ENCODE measurements around the gene ARHGAP12. TPM values are rescaled to one million over a fixed set of nuclear protein-coding genes. Genes with fewer than 3 reads are reported as not detected.

Gene ARHGAP12
- polyA plus RNA-seq, 4 donors = 15.9 to 53.9 (median 32.9) TPM

DNA sequence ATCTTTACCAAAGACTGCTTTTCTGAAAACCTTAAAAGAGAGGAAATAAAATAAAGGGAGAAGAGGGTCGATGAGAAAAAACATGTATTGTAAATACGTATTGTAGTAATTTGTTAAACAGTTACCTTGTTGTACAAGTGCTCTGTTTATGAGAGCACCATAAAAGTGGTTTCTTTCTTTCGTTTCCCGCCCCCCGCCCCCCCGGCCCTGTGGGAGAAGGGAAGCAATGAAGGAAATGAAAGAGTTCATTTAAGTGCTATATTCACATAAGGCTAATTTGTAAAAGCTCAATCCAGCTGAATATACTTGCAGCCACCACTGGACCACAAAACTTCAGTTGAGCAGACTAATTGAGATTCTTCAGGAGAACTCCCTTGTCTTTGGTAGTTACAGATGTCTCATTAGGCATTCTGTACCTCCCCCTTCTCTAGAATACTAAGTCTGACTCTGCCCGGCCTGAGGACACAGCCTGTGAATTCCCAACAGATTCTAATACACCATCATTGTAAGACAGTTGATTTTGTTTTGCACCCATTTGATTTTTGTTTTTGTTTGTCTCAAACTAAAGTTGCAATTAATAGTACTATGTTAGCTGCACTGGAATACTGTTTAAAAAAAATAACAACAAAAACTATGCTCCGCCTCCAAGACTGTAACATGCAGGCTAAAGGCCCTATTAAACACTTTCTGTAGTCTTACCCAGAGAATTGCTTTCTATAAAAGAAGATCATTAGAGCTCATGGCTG lies 124.9 kb downstream of the ARHGAP12 start:
- no peaks in the 10 kb centered on the region for H3K9me3 ChIP-seq (ENCODE audit: control insufficient read depth in 2 of 2, insufficient read depth in 1 of 2, low read depth in 1 of 2, low read length in 1 of 2)
- no peak overlapping the region for H3K4me3 ChIP-seq (ENCODE audit: low read depth in 1 of 3, low read length in 3 of 3)
- DNase-seq = peak in 1 of 2 donors; percentile 21
- 31 to 62% (median 49%) methylated on average over 8 of the region's 8 CpGs for WGBS, 3 donors
- no peaks in the 10 kb centered on the region for H3K4me1 ChIP-seq (ENCODE audit: control insufficient read depth in 3 of 3, insufficient read depth in 2 of 3, low read depth in 1 of 3, low read length in 2 of 3)
- no peaks in the 10 kb centered on the region for H3K27me3 ChIP-seq (ENCODE audit: control insufficient read depth in 3 of 3, insufficient read depth in 3 of 3, low read length in 3 of 3)
- peaks cover 0 to 3% (median 0%) of the 10 kb centered on the region in 3 donors for H3K36me3 ChIP-seq (ENCODE audit: control insufficient read depth in 3 of 3, insufficient read depth in 2 of 3, low read depth in 1 of 3, low read length in 3 of 3)
- no peak overlapping the region for H3K27ac ChIP-seq (ENCODE audit: low read depth in 1 of 3, low read length in 2 of 3)
- no peak for FAIRE-seq

DNA sequence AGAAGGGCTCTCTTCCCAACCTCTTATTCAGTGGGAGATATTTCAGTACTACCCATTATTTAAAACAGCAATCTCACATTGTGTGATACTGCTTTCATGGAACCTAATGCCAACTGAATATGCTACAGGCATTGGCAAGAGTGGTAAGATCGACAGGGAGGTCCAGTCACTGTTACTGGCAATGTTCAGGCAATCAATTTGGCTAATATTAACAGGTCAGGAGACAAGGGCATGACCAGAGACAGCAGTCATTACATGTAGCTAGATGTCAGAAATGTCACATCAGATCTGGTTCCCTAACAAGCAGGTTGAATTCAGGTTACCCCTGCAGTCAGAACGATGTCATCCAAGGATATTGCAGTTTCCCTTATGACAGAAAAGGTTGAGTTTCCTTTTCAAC lies 129.4 kb downstream of the ARHGAP12 start:
- Histone ChIP-seq H3K27me3 (ENCODE audit: control insufficient read depth in 3 of 3, insufficient read depth in 3 of 3, low read length in 3 of 3) (no peaks in the 10 kb centered on the region), H3K36me3 (ENCODE audit: control insufficient read depth in 3 of 3, insufficient read depth in 2 of 3, low read depth in 1 of 3, low read length in 3 of 3) (no peaks in the 10 kb centered on the region), H3K4me1 (ENCODE audit: control insufficient read depth in 3 of 3, insufficient read depth in 2 of 3, low read depth in 1 of 3, low read length in 2 of 3) (no peaks in the 10 kb centered on the region), H3K27ac (ENCODE audit: low read depth in 1 of 3, low read length in 2 of 3) (no peak overlapping the region), H3K4me3 (ENCODE audit: low read depth in 1 of 3, low read length in 3 of 3) (no peak overlapping the region), H3K9me3 (ENCODE audit: control insufficient read depth in 2 of 2, insufficient read depth in 1 of 2, low read depth in 1 of 2, low read length in 1 of 2) (no peaks in the 10 kb centered on the region)
- 87 to 96% (median 89%) methylated on average over 2 of the region's 2 CpGs for WGBS, 3 donors
- FAIRE-seq (no peak), DNase-seq (no peak)

DNA sequence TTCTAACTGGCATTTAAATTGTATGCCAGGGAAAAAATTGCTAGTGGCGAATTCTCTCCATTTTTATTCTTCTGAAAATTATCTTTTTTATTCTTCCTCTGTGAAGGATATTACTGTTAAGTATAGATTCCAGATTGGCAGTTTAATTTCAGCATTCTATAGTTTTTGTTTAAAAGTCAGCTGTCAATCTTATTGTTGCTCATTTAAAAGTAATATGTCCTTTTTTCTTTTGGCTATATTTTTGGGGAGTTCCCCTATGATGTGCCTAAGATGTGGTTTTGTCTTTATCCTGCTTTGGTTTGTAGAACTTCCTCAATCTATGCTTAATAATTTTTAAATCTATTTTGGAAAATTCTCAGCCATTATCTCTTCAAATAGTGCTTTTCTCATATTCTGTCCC lies 135.9 kb downstream of the ARHGAP12 start:
- Histone ChIP-seq H3K36me3 (ENCODE audit: control insufficient read depth in 3 of 3, insufficient read depth in 2 of 3, low read depth in 1 of 3, low read length in 3 of 3) (no peaks in the 10 kb centered on the region), H3K4me1 (ENCODE audit: control insufficient read depth in 3 of 3, insufficient read depth in 2 of 3, low read depth in 1 of 3, low read length in 2 of 3) (no peaks in the 10 kb centered on the region), H3K9me3 (ENCODE audit: control insufficient read depth in 2 of 2, insufficient read depth in 1 of 2, low read depth in 1 of 2, low read length in 1 of 2) (no peaks in the 10 kb centered on the region), H3K27ac (ENCODE audit: low read depth in 1 of 3, low read length in 2 of 3) (no peak overlapping the region), H3K4me3 (ENCODE audit: low read depth in 1 of 3, low read length in 3 of 3) (no peak overlapping the region), H3K27me3 (ENCODE audit: control insufficient read depth in 3 of 3, insufficient read depth in 3 of 3, low read length in 3 of 3) (no peaks in the 10 kb centered on the region)
- no peak for FAIRE-seq
- DNase-seq = no peak
- 94 to 97% (median 94%) methylated on average over 1 of the region's 1 CpG for WGBS, 3 donors

DNA sequence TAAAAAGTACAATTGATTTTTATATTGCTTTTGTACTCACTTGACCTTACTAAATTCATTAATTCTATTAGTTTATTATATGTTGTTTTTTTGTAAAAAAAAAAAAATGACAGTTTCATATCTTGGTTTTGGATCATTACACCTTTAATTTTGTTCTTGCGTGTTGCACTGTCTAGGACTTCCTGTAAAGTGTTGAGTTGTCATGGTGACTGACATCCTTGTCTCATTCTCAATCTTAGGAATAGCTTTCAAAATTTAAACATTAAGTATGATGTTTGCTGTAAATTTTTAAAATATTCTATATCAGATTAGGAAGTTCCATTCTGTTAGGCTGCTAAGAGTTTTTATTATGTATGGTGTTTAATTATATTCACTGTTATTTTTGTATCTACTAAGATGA lies 139.1 kb downstream of the ARHGAP12 start:
- Histone ChIP-seq H3K27ac (ENCODE audit: low read depth in 1 of 3, low read length in 2 of 3) (no peak overlapping the region), H3K36me3 (ENCODE audit: control insufficient read depth in 3 of 3, insufficient read depth in 2 of 3, low read depth in 1 of 3, low read length in 3 of 3) (no peaks in the 10 kb centered on the region), H3K4me3 (ENCODE audit: low read depth in 1 of 3, low read length in 3 of 3) (no peak overlapping the region), H3K9me3 (ENCODE audit: control insufficient read depth in 2 of 2, insufficient read depth in 1 of 2, low read depth in 1 of 2, low read length in 1 of 2) (no peaks in the 10 kb centered on the region), H3K4me1 (ENCODE audit: control insufficient read depth in 3 of 3, insufficient read depth in 2 of 3, low read depth in 1 of 3, low read length in 2 of 3) (no peaks in the 10 kb centered on the region), H3K27me3 (ENCODE audit: control insufficient read depth in 3 of 3, insufficient read depth in 3 of 3, low read length in 3 of 3) (no peaks in the 10 kb centered on the region)
- WGBS, 3 donors = 52 to 63% (median 61%) methylated on average over 1 of the region's 1 CpG
- FAIRE-seq (no peak), DNase-seq (no peak)

DNA sequence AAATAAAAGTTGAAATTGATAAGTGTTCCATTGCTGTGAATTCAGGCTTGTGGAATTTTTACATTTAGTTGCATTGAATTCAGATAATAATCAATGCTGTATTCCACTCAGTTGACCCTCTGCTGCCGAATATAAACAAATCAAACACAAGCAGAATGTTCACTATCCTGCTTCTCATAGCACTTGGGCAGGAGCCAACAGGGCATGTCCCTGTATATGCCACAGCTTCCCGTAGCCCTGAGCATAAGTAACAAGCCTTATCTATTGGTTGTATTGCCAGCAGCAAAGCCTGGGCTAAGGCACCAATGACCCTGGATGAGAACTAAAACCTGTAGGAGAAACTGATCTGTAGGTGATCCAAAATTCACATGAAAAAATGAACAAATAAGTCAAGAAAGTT lies 145.9 kb downstream of the ARHGAP12 start:
- Histone ChIP-seq H3K4me3 (ENCODE audit: low read depth in 1 of 3, low read length in 3 of 3) (no peak overlapping the region), H3K4me1 (ENCODE audit: control insufficient read depth in 3 of 3, insufficient read depth in 2 of 3, low read depth in 1 of 3, low read length in 2 of 3) (no peaks in the 10 kb centered on the region), H3K36me3 (ENCODE audit: control insufficient read depth in 3 of 3, insufficient read depth in 2 of 3, low read depth in 1 of 3, low read length in 3 of 3) (no peaks in the 10 kb centered on the region), H3K27ac (ENCODE audit: low read depth in 1 of 3, low read length in 2 of 3) (no peak overlapping the region), H3K9me3 (ENCODE audit: control insufficient read depth in 2 of 2, insufficient read depth in 1 of 2, low read depth in 1 of 2, low read length in 1 of 2) (no peaks in the 10 kb centered on the region), H3K27me3 (ENCODE audit: control insufficient read depth in 3 of 3, insufficient read depth in 3 of 3, low read length in 3 of 3) (no peaks in the 10 kb centered on the region)
- WGBS, 3 donors = 4 to 23% (median 16%) methylated on average over 2 of the region's 2 CpGs
- FAIRE-seq (no peak), DNase-seq (no peak)

DNA sequence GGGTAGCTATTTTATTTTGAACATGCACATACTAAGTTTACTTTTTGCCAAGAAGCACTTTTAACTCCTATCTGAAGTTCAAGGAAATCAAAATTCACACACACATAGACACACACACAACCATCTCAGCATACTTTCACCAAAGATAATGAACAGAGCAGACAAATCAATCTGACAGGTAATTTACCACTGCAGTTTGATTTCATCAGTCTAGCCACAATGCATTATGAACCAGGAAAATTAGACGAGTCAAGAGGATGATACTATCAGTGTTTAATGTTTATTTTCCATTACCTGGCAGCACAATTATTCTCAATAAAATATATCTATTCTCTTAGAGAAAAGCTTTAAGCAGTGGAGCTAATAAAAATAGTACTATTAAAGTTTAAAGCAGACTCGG lies 147.9 kb downstream of the ARHGAP12 start:
- 48 to 66% (median 49%) methylated on average over 2 of the region's 2 CpGs for WGBS, 3 donors

DNA sequence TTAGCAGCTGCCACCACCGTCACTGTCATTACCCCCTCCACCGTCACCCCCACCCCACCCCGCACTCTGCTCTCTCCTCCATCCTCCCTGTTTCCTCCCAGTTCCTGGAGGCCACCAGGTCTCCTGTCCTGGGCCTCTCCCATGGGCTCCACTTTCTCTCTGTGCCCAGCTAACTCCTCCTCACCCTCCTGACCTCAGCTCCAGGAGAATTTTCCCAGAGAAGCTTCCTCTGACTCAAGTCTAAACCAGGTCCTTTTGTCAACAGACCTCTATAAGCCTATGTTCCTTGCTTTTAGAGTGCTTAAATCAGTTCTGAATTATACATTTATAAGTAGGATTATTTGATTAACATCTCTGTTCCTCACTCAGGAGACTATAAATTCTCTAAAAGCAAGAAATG lies 150.0 kb downstream of the ARHGAP12 start:
- FAIRE-seq (no peak), DNase-seq (no peak)
- Histone ChIP-seq H3K4me3 (ENCODE audit: low read depth in 1 of 3, low read length in 3 of 3) (no peak overlapping the region), H3K9me3 (ENCODE audit: control insufficient read depth in 2 of 2, insufficient read depth in 1 of 2, low read depth in 1 of 2, low read length in 1 of 2) (peaks cover 0 to 9% of the 10 kb centered on the region in 2 donors), H3K36me3 (ENCODE audit: control insufficient read depth in 3 of 3, insufficient read depth in 2 of 3, low read depth in 1 of 3, low read length in 3 of 3) (no peaks in the 10 kb centered on the region), H3K4me1 (ENCODE audit: control insufficient read depth in 3 of 3, insufficient read depth in 2 of 3, low read depth in 1 of 3, low read length in 2 of 3) (no peaks in the 10 kb centered on the region), H3K27me3 (ENCODE audit: control insufficient read depth in 3 of 3, insufficient read depth in 3 of 3, low read length in 3 of 3) (no peaks in the 10 kb centered on the region), H3K27ac (ENCODE audit: low read depth in 1 of 3, low read length in 2 of 3) (no peak overlapping the region)
- 66 to 82% (median 76%) methylated on average over 3 of the region's 3 CpGs for WGBS, 3 donors

More for the DNA sequence above, 147.9 kb downstream of the ARHGAP12 start:
- Histone ChIP-seq H3K4me3 (ENCODE audit: low read depth in 1 of 3, low read length in 3 of 3) (no peak overlapping the region), H3K9me3 (ENCODE audit: control insufficient read depth in 2 of 2, insufficient read depth in 1 of 2, low read depth in 1 of 2, low read length in 1 of 2) (peaks cover 0 to 9% of the 10 kb centered on the region in 2 donors), H3K27me3 (ENCODE audit: control insufficient read depth in 3 of 3, insufficient read depth in 3 of 3, low read length in 3 of 3) (no peaks in the 10 kb centered on the region), H3K36me3 (ENCODE audit: control insufficient read depth in 3 of 3, insufficient read depth in 2 of 3, low read depth in 1 of 3, low read length in 3 of 3) (no peaks in the 10 kb centered on the region), H3K4me1 (ENCODE audit: control insufficient read depth in 3 of 3, insufficient read depth in 2 of 3, low read depth in 1 of 3, low read length in 2 of 3) (no peaks in the 10 kb centered on the region), H3K27ac (ENCODE audit: low read depth in 1 of 3, low read length in 2 of 3) (no peak overlapping the region)
- no peak for FAIRE-seq
- DNase-seq = no peak

GRCh38 chr10:31776159-31776558 lies 152.5 kb downstream of the ARHGAP12 start:
- Histone ChIP-seq H3K4me1 (ENCODE audit: control insufficient read depth in 3 of 3, insufficient read depth in 2 of 3, low read depth in 1 of 3, low read length in 2 of 3) (no peaks in the 10 kb centered on the region), H3K9me3 (ENCODE audit: control insufficient read depth in 2 of 2, insufficient read depth in 1 of 2, low read depth in 1 of 2, low read length in 1 of 2) (peaks cover 0 to 9% of the 10 kb centered on the region in 2 donors), H3K36me3 (ENCODE audit: control insufficient read depth in 3 of 3, insufficient read depth in 2 of 3, low read depth in 1 of 3, low read length in 3 of 3) (no peaks in the 10 kb centered on the region), H3K27ac (ENCODE audit: low read depth in 1 of 3, low read length in 2 of 3) (no peak overlapping the region), H3K4me3 (ENCODE audit: low read depth in 1 of 3, low read length in 3 of 3) (no peak overlapping the region), H3K27me3 (ENCODE audit: control insufficient read depth in 3 of 3, insufficient read depth in 3 of 3, low read length in 3 of 3) (no peaks in the 10 kb centered on the region)
- DNase-seq (no peak), FAIRE-seq (no peak)
- 82 to 88% (median 83%) methylated on average over 5 of the region's 5 CpGs for WGBS, 3 donors

Data from small intestine (tissue), 7 donors.